Activated B cell treated with CpG ODN at 0.5 μM for 24 hours (primary cell): Measurements from ENCODE around the gene BRD9. TPM values are rescaled to one million over a fixed set of nuclear protein-coding genes. Genes with fewer than 3 reads are reported as not detected.
"Not testable (repeated sequence)": the region's sequence is repeated elsewhere in the genome, so short reads cannot be mapped to it uniquely, and the experiment has no call there.

Experiments used
- ATAC-seq: fragments of 200-7000 bp; cut with Tn5 transposase; one replicate; pipeline ENCODE4 v1.10.0; 2021; ENCODE audit warnings: low read depth, mild to moderate bottlenecking, moderate library complexity
- CTCF ChIA-PET: fragments of 350-600 bp; sonication (Branson Sonifier 250); formaldehyde crosslinking; loops from one replicate; lab custom pipeline; 2021; ENCODE audit warnings: antibody characterized with exemption; lab: Charles Lee
- POLR2A ChIA-PET: fragments of 350-600 bp; sonication (Branson Sonifier 250); formaldehyde crosslinking; loops from one replicate; lab custom pipeline; 2021; ENCODE audit warnings: antibody characterized with exemption; lab: Charles Lee
- DNase-seq: peaks from one replicate; pipeline ENCODE4 v3.0.0; 2022
- H3K27ac Mint-ChIP-seq: one replicate; pipeline ENCODE4 v1.8.0; 2020; ENCODE audit warnings: mixed read lengths
- H3K27me3 Mint-ChIP-seq: one replicate; pipeline ENCODE4 v1.8.0; 2021; ENCODE audit warnings: mixed read lengths
- H3K36me3 Mint-ChIP-seq: one replicate; pipeline ENCODE4 v1.8.0; 2021; ENCODE audit warnings: low read depth, mixed read lengths
- H3K4me1 Mint-ChIP-seq: one replicate; pipeline ENCODE4 v1.8.0; 2021; ENCODE audit warnings: mixed read lengths
- H3K4me3 Mint-ChIP-seq: one replicate; pipeline ENCODE4 v1.8.0; 2020; ENCODE audit warnings: mild to moderate bottlenecking, mixed read lengths
- H3K9me3 Mint-ChIP-seq: one replicate; pipeline ENCODE4 v1.8.0; 2020; ENCODE audit warnings: mixed read lengths
- intact Hi-C: fragments of 100-400 bp; cut with micrococcal nuclease; formaldehyde crosslinking; loops from one replicate; pipeline ENCODE4 v1.15.1; 2024
- total RNA-seq: library from RNA; stranded (reverse); gene quantifications from 2 replicates; pipeline ENCODE4 v1.2.3, GENCODE V29; 2022
- TF ChIP-seq, protein P1 (sequence below): fragments of 200-600 bp; IDR thresholded peaks from one replicate; pipeline ENCODE4 v1.8.0; 2022; ENCODE audit warnings: antibody characterized with exemption, mild to moderate bottlenecking

Gene BRD9
- total RNA-seq, 1 donor from 2014 or later: 67.8 TPM

DNA sequence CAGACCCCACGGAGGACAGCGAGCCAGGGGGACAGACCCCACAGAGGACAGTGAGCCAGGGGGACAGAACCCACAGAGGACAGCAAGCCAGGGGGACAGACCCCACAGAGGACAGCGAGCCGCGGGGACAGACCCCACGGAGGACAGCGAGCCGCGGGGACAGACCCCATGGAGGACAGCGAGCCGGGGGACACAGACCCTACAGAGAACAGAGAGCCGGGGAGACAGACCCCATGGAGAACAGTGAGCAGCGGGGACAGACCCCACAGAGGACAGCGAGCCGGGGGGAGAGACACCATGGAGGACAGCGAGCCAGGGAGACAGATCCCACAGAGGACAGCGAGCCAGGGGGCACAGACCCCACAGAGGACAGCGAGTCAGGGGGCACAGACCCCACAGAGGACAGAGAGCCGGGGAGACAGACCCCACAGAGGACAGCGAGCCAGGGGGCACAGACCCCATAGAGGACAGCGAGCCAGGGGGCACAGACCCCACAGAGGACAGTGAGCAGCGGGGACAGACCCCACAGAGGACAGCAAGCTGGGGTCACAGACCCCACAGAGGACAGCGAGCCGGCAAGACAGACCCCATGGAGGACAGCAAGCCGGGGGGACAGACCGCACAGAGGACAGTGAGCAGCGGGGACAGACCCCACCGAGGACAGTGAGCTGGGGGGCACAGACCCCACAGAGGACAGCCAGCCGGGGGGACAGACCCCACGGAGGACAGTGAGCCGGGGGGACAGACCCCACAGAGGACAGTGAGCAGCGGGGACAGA lies 37.4 kb downstream of the BRD9 start:
- no peak overlapping the region for H3K4me3 Mint-ChIP-seq
- H3K9me3 Mint-ChIP-seq: no peaks in the 10 kb centered on the region
- no peak for ATAC-seq
- intact Hi-C loops: no loop called here
- peaks cover 5% of the 10 kb centered on the region for H3K27me3 Mint-ChIP-seq
- DNase-seq: no peak
- no peaks in the 10 kb centered on the region for H3K4me1 Mint-ChIP-seq
- TF ChIP-seq, protein P1, sequence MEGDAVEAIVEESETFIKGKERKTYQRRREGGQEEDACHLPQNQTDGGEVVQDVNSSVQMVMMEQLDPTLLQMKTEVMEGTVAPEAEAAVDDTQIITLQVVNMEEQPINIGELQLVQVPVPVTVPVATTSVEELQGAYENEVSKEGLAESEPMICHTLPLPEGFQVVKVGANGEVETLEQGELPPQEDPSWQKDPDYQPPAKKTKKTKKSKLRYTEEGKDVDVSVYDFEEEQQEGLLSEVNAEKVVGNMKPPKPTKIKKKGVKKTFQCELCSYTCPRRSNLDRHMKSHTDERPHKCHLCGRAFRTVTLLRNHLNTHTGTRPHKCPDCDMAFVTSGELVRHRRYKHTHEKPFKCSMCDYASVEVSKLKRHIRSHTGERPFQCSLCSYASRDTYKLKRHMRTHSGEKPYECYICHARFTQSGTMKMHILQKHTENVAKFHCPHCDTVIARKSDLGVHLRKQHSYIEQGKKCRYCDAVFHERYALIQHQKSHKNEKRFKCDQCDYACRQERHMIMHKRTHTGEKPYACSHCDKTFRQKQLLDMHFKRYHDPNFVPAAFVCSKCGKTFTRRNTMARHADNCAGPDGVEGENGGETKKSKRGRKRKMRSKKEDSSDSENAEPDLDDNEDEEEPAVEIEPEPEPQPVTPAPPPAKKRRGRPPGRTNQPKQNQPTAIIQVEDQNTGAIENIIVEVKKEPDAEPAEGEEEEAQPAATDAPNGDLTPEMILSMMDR: no peak
- CTCF ChIA-PET: no interaction called here
- H3K36me3 Mint-ChIP-seq: peaks cover 4% of the 10 kb centered on the region
- H3K27ac Mint-ChIP-seq: no peak overlapping the region
- POLR2A ChIA-PET: no interaction called here

DNA sequence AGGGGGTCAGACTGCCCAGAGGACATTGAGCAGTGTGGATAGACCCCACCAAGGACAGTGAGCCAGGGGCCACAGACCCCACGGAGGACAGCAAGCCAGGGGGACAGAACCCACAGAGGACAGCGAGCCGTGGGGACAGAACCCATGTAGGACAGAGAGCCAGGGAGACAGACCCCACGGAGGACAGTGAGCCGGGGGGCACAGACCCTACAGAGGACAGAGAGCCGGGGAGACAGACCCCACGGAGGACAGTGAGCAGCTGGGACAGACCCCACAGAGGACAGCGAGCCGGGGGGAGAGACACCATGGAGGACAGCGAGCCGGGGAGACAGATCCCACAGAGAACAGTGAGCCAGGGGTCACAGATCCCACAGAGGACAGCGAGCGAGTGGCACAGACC lies 38.4 kb downstream of the BRD9 start:
- TF ChIP-seq, protein P1: no peak
- Mint-ChIP-seq H3K4me3 (no peak overlapping the region), H3K36me3 (peaks cover 4% of the 10 kb centered on the region), H3K4me1 (no peaks in the 10 kb centered on the region), H3K27ac (no peak overlapping the region), H3K27me3 (peaks cover 5% of the 10 kb centered on the region), H3K9me3 (no peaks in the 10 kb centered on the region)
- ATAC-seq (no peak), DNase-seq (no peak)
- ChIA-PET POLR2A (no interaction called here), CTCF (no interaction called here)
- intact Hi-C loops: no loop called here

DNA sequence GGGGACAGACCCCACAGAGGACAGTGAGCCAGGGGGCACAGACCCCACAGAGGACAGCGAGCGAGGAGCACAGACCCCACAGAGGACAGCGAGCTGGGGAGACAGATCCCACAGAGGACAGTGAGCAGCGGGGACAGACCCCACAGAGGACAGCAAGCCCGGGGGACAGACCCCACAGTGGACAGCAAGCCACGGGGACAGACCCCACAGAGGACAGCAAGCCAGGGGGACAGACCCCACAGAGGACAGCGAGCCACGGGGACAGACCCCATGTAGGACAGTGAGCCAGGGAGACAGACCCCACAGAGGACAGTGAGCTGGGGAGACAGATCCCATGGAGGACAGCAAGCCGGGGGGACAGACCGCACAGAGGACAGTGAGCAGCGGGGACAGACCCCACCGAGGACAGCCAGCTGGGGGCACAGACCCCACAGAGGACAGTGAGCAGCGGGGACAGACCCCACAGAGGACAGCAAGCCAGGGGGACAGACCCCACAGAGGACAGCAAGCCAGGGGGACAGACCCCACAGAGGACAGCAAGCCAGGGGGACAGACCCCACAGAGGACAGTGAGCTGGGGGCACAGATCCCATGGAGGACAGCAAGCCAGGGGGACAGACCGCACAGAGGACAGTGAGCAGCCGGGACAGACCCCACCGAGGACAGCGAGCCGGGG lies 39.0 kb downstream of the BRD9 start:
- intact Hi-C loops, H3K27ac Mint-ChIP-seq, CTCF ChIA-PET, H3K9me3 Mint-ChIP-seq, H3K4me3 Mint-ChIP-seq, ATAC-seq, H3K36me3 Mint-ChIP-seq, POLR2A ChIA-PET, H3K4me1 Mint-ChIP-seq, H3K27me3 Mint-ChIP-seq, DNase-seq: not testable (repeated sequence)

DNA sequence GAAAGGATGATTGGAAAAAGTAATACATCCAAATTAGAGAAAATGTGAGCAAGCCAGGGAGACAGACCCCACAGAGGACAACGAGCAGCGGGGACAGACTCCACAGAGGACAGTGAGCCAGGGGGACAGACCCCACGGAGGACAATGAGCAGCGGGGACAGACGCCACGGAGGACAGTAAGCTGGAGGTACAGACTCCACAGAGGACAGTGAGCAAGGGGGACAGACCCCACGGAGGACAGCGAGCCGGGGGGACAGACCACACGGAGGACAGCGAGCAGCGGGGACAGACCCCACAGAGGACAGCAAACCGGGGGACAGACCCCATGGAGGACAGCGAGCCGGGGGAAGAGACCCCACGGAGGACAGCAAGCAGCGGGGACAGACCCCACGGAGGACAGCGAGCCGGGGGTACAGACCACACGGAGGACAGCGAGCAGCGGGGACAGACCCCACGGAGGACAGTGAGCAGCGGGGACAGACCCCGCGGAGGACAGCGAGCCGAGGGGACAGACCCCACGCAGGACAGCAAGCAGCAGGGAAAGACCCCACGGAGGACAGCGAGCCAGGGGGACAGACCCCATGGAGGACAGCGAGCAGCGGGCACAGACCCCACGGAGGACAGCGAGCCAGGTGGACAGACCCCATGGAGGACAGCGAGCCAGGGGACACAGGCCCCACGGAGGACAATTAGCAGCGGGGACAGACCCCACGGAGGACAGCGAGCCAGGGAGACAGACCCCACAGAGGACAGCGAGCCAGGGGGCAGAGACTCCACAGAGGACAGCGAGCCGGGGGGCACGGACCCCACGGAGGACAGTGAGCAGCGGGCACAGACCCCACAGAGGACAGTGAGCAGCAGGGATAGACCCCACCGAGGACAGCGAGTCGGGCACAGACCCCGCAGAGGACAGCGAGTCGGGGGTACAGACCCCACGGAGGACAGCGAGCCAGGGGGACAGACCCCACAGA lies 39.9 kb downstream of the BRD9 start:
- POLR2A ChIA-PET: no interaction called here
- CTCF ChIA-PET: no interaction called here
- intact Hi-C loops: no loop called here
- DNase-seq: no peak
- no peak overlapping the region for H3K27ac Mint-ChIP-seq
- H3K27me3 Mint-ChIP-seq: peaks cover 5% of the 10 kb centered on the region
- no peak overlapping the region for H3K4me3 Mint-ChIP-seq
- TF ChIP-seq, protein P1: no peak
- H3K4me1 Mint-ChIP-seq: no peaks in the 10 kb centered on the region
- no peak for ATAC-seq
- no peaks in the 10 kb centered on the region for H3K36me3 Mint-ChIP-seq
- no peaks in the 10 kb centered on the region for H3K9me3 Mint-ChIP-seq

DNA sequence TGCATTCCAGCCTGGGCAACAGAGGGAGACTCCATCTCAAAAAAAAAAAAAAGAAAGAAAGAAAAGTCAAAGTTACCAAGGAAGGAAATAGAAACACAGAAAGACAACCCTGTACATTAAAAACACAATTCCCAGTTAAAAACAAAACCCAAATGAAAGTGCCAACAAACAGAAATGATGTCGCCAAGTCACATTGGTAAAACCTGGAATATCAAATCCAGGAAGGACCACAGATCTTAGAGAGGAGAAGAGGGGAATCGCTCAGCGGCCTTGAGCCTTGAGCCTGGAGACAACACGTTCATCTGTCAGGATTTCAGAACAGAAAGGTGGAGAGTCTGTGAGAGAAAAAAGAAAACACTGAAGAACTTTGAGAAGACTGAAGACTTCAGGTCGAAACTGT lies 40.6 kb downstream of the BRD9 start:
- Mint-ChIP-seq H3K27ac (no peak overlapping the region), H3K9me3 (no peaks in the 10 kb centered on the region), H3K27me3 (peaks cover 5% of the 10 kb centered on the region), H3K4me1 (no peaks in the 10 kb centered on the region), H3K4me3 (no peak overlapping the region), H3K36me3 (no peaks in the 10 kb centered on the region)
- POLR2A ChIA-PET: no interaction called here
- TF ChIP-seq, protein P1: no peak
- no peak for ATAC-seq
- intact Hi-C loops: no loop called here
- no peak for DNase-seq
- CTCF ChIA-PET: no interaction called here
